K562 (cell line): ENCODE measurements around the gene SLC25A5. TPM values are rescaled to one million over a fixed set of nuclear protein-coding genes. Genes with fewer than 3 reads are reported as not detected.

Experiments used
- ATF1 ChIP-seq, 2 experiments: fragments of 450-650 bp in 1 of 2; IDR thresholded peaks; 2 replicates each; pipeline ENCODE4 v1.6.1; 2016; ENCODE audit warnings: missing compliant biosample characterization in 1 of 2, missing genetic modification characterization in 1 of 2
- FOXP1 ChIP-seq: sonication (generic); formaldehyde crosslinking; IDR thresholded peaks from 2 replicates; pipeline ENCODE4 v1.8.0; 2022; ENCODE audit warnings: mild to moderate bottlenecking, missing genetic modification reagents
- GABPB1 ChIP-seq: sonication (generic); formaldehyde crosslinking; IDR thresholded peaks from 2 replicates; pipeline ENCODE4 v1.8.0; 2022; ENCODE audit warnings: mild to moderate bottlenecking, missing genetic modification reagents
- ZNF121 ChIP-seq: sonication (generic); formaldehyde crosslinking; conservative IDR thresholded peaks from 2 replicates; pipeline ENCODE4 v1.8.0; 2022; ENCODE audit warnings: missing genetic modification reagents
- ZNF263 ChIP-seq: sonication (generic); formaldehyde crosslinking; IDR thresholded peaks from 2 replicates; pipeline ENCODE4 v1.8.0; 2022; ENCODE audit warnings: mild to moderate bottlenecking, missing genetic modification reagents, borderline replicate concordance
- ZNF436 ChIP-seq: fragments of 250-450, 450-650 bp; sonication (Bioruptor Pico); formaldehyde crosslinking; IDR thresholded peaks from 2 replicates; pipeline ENCODE4 v1.7.0; 2020; ENCODE audit warnings: mild to moderate bottlenecking
- polyA plus RNA-seq, 8 experiments: library from polyadenylated mRNA; depleted of rRNA in 4 of 8; stranded (reverse) in 5 of 8; unstranded in 3 of 8; fragments of >200 nt; fragmentation: Nextera tagmentation in 2 of 8; fragmentation: Illumina TruSeq in 1 of 8; extraction: Ambion mirVana in 2 of 8; extraction: Trizol in 1 of 8; gene quantifications; 2 replicates each; pipeline versions ENCODE4 v1.2.1 to v1.2.3, GENCODE V29; 2011 to 2014; ENCODE audit warnings: inconsistent platforms in 1 of 8, missing spikeins in 1 of 8
- total RNA-seq, 7 experiments: library from RNA; depleted of rRNA in 6 of 7; stranded (reverse); fragments of >200 nt in 6 of 7; fragmentation: Illumina TruSeq in 2 of 7; extraction: Trizol in 2 of 7; gene quantifications; 2 replicates each; pipeline versions ENCODE4 v1.2.1 to v1.2.3, GENCODE V29; 2011 to 2021; ENCODE audit warnings: low replicate concordance in 1 of 7
- TF ChIP-seq, protein P1 (sequence below): sonication (generic); formaldehyde crosslinking; IDR thresholded peaks from 2 replicates; pipeline ENCODE4 v1.8.0; 2023; ENCODE audit warnings: mild to moderate bottlenecking, missing genetic modification reagents
- TF ChIP-seq, protein P2 (sequence below), 2 experiments: IDR thresholded peaks in 1 of 2; conservative IDR thresholded peaks in 1 of 2; 2 replicates each; pipeline ENCODE4 v1.6.1; 2016; ENCODE audit warnings: low read depth in 2 of 2, mild to moderate bottlenecking in 1 of 2, missing compliant biosample characterization in 1 of 2, missing genetic modification characterization in 1 of 2, moderate library complexity in 1 of 2
- TF ChIP-seq, protein P3 (sequence below): fragments of 450-650 bp; IDR thresholded peaks from one replicate; pipeline ENCODE4 v1.6.1; 2018; ENCODE audit warnings: mild to moderate bottlenecking, moderate library complexity; ENCODE audit not compliant: partially characterized antibody
- TF ChIP-seq, protein P4 (sequence below): fragments of 150-350 bp; IDR thresholded peaks from 2 replicates; pipeline ENCODE4 v1.6.1; 2014; ENCODE audit warnings: low read depth, mild to moderate bottlenecking, low read length, borderline replicate concordance
- TF ChIP-seq, protein P5 (sequence below): fragments of 250-450 bp; sonication (Bioruptor Pico); IDR thresholded peaks from 2 replicates; pipeline ENCODE4 v1.8.0; 2022; ENCODE audit warnings: inconsistent platforms, mild to moderate bottlenecking, moderate library complexity, borderline replicate concordance
- TF ChIP-seq, protein P6 (sequence below): sonication (generic); formaldehyde crosslinking; IDR thresholded peaks from 2 replicates; pipeline ENCODE4 v1.8.0; 2022; ENCODE audit warnings: missing genetic modification reagents, mild to moderate bottlenecking, borderline replicate concordance

Gene SLC25A5
- total and polyA plus RNA-seq, 9 of the 15 experiments (the other 6 are each of a cell fraction or from before 2014, with no cell fraction given) = 470 to 5,247 (median 596) TPM

DNA sequence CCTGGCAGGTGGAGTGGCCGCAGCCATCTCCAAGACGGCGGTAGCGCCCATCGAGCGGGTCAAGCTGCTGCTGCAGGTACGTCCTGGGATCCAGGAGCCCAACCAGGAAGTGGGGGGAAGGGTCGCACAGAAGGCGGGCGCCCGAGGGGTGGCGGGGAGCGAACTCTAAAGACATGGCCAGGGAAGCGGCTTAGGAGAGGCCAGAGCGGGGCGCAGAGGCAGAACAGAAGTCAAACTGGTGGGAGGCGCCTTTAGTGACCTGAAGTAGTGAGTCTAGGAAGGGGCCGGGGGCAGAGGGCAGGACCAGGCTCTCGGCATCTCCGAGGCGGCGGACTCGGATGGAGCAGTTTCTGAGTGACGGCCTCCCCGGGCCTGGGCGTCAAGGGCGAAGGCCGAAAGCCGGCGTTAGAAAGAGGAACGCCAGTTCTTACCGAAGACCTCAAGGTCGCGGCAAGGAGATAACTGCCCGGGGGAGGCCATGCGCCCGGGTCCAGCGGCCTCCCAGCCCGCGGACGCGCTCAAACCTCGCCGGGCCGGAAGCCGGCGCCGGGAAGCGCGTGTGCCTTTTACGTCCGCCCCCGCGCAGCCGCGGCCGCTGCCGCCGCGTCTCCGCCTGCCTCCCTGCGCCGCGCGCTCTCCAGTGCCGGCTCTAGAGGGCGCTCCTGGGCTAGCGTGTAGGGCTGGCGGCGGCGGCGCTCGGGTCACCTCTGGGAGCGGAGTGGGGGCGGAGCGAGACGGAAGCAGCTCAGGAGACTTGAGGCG lies 488 bp downstream of the SLC25A5 start (continued):
- TF ChIP-seq, protein P1, sequence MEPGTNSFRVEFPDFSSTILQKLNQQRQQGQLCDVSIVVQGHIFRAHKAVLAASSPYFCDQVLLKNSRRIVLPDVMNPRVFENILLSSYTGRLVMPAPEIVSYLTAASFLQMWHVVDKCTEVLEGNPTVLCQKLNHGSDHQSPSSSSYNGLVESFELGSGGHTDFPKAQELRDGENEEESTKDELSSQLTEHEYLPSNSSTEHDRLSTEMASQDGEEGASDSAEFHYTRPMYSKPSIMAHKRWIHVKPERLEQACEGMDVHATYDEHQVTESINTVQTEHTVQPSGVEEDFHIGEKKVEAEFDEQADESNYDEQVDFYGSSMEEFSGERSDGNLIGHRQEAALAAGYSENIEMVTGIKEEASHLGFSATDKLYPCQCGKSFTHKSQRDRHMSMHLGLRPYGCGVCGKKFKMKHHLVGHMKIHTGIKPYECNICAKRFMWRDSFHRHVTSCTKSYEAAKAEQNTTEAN = no peak
- TF ChIP-seq ZNF436 (no peak), ATF1 (CRISPR knock-in tag; IDR thresholded peaks at IDR 0.05) (no peak; the same call in none of the 2 replicates), ATF1 (tag; IDR thresholded peaks at IDR 0.05) (peak; percentile 93), GABPB1 (CRISPR knock-in tag) (peak; percentile 74), FOXP1 (CRISPR knock-in tag) (0 out of 2 replicates have a peak, but pooled peaks have one; percentile 11), ZNF121 (no peak), ZNF263 (CRISPR knock-in tag) (no peak)
- TF ChIP-seq, protein P2, sequence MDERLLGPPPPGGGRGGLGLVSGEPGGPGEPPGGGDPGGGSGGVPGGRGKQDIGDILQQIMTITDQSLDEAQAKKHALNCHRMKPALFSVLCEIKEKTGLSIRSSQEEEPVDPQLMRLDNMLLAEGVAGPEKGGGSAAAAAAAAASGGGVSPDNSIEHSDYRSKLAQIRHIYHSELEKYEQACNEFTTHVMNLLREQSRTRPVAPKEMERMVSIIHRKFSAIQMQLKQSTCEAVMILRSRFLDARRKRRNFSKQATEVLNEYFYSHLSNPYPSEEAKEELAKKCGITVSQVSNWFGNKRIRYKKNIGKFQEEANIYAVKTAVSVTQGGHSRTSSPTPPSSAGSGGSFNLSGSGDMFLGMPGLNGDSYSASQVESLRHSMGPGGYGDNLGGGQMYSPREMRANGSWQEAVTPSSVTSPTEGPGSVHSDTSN (CRISPR knock-in tag; IDR thresholded peaks at IDR 0.05; ENCODE audit: low read depth) = no peak
- TF ChIP-seq, protein P2 (tag; conservative IDR thresholded peaks at IDR 0.05; ENCODE audit: low read depth) = no peak
- TF ChIP-seq, protein P3, sequence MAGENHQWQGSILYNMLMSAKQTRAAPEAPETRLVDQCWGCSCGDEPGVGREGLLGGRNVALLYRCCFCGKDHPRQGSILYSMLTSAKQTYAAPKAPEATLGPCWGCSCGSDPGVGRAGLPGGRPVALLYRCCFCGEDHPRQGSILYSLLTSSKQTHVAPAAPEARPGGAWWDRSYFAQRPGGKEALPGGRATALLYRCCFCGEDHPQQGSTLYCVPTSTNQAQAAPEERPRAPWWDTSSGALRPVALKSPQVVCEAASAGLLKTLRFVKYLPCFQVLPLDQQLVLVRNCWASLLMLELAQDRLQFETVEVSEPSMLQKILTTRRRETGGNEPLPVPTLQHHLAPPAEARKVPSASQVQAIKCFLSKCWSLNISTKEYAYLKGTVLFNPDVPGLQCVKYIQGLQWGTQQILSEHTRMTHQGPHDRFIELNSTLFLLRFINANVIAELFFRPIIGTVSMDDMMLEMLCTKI = no peak
- TF ChIP-seq, protein P4, sequence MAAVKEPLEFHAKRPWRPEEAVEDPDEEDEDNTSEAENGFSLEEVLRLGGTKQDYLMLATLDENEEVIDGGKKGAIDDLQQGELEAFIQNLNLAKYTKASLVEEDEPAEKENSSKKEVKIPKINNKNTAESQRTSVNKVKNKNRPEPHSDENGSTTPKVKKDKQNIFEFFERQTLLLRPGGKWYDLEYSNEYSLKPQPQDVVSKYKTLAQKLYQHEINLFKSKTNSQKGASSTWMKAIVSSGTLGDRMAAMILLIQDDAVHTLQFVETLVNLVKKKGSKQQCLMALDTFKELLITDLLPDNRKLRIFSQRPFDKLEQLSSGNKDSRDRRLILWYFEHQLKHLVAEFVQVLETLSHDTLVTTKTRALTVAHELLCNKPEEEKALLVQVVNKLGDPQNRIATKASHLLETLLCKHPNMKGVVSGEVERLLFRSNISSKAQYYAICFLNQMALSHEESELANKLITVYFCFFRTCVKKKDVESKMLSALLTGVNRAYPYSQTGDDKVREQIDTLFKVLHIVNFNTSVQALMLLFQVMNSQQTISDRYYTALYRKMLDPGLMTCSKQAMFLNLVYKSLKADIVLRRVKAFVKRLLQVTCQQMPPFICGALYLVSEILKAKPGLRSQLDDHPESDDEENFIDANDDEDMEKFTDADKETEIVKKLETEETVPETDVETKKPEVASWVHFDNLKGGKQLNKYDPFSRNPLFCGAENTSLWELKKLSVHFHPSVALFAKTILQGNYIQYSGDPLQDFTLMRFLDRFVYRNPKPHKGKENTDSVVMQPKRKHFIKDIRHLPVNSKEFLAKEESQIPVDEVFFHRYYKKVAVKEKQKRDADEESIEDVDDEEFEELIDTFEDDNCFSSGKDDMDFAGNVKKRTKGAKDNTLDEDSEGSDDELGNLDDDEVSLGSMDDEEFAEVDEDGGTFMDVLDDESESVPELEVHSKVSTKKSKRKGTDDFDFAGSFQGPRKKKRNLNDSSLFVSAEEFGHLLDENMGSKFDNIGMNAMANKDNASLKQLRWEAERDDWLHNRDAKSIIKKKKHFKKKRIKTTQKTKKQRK = no peak
- TF ChIP-seq, protein P5, sequence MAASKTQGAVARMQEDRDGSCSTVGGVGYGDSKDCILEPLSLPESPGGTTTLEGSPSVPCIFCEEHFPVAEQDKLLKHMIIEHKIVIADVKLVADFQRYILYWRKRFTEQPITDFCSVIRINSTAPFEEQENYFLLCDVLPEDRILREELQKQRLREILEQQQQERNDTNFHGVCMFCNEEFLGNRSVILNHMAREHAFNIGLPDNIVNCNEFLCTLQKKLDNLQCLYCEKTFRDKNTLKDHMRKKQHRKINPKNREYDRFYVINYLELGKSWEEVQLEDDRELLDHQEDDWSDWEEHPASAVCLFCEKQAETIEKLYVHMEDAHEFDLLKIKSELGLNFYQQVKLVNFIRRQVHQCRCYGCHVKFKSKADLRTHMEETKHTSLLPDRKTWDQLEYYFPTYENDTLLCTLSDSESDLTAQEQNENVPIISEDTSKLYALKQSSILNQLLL = no peak
- TF ChIP-seq, protein P6, sequence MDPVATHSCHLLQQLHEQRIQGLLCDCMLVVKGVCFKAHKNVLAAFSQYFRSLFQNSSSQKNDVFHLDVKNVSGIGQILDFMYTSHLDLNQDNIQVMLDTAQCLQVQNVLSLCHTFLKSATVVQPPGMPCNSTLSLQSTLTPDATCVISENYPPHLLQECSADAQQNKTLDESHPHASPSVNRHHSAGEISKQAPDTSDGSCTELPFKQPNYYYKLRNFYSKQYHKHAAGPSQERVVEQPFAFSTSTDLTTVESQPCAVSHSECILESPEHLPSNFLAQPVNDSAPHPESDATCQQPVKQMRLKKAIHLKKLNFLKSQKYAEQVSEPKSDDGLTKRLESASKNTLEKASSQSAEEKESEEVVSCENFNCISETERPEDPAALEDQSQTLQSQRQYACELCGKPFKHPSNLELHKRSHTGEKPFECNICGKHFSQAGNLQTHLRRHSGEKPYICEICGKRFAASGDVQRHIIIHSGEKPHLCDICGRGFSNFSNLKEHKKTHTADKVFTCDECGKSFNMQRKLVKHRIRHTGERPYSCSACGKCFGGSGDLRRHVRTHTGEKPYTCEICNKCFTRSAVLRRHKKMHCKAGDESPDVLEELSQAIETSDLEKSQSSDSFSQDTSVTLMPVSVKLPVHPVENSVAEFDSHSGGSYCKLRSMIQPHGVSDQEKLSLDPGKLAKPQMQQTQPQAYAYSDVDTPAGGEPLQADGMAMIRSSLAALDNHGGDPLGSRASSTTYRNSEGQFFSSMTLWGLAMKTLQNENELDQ (CRISPR knock-in tag) = no peak
